Spleen (tissue), 7 donors: ENCODE measurements around the gene NIPBL.
"Not testable (repeated sequence)": the region's sequence is repeated elsewhere in the genome, so short reads cannot be mapped to it uniquely, and the experiment has no call there.

Source experiments
- POLR2A ChIP-seq, 3 donors: fragments of 450-650 bp; IDR thresholded peaks; one replicate each; pipeline ENCODE4 v1.5.1; 2017; ENCODE audit warnings: antibody characterized with exemption in 3 of 3, mild to moderate bottlenecking in 1 of 3
- TF ChIP-seq, protein P1 (sequence below), 11 experiments: fragments of 200-600 bp in 7 of 11; fragments of 450-650 bp in 4 of 11; sonication (generic) in 4 of 11; IDR thresholded peaks in 8 of 11; conservative IDR thresholded peaks in 3 of 11; 1 replicate in 7 of 11; 2 replicates in 4 of 11; pipeline versions ENCODE4 v1.4.0 to v1.8.0; 2016 to 2021; ENCODE audit warnings: antibody characterized with exemption in 11 of 11, inconsistent platforms in 4 of 11, mild to moderate bottlenecking in 1 of 11
- donor health status: DM: no; HTN: no; CAD: no; lungs with moderate emphysema.
- donor health status: DM: no; HTN: no; CAD: no.
- donor health status: DM: no; HTN: no; CAD: no.

DNA sequence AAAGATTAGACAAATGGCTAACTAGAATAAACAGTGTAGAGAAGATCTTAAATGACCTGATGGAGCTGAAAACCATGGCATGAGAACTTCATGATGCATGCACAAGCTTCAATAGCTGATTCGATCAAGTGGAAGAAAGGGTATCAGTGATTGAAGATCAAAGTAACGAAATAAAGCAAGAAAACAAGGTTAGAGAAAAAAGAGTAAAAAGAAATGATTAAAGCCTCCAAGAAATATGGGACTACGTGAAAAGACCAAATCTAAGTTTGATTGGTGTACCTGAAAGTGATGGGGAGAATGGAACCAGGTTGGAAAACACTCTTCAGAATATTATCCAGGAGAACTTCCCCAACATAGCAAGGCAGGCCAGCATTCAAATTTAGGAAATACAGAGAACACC is 28.0 kb upstream of the NIPBL start:
- TF ChIP-seq, protein P1, sequence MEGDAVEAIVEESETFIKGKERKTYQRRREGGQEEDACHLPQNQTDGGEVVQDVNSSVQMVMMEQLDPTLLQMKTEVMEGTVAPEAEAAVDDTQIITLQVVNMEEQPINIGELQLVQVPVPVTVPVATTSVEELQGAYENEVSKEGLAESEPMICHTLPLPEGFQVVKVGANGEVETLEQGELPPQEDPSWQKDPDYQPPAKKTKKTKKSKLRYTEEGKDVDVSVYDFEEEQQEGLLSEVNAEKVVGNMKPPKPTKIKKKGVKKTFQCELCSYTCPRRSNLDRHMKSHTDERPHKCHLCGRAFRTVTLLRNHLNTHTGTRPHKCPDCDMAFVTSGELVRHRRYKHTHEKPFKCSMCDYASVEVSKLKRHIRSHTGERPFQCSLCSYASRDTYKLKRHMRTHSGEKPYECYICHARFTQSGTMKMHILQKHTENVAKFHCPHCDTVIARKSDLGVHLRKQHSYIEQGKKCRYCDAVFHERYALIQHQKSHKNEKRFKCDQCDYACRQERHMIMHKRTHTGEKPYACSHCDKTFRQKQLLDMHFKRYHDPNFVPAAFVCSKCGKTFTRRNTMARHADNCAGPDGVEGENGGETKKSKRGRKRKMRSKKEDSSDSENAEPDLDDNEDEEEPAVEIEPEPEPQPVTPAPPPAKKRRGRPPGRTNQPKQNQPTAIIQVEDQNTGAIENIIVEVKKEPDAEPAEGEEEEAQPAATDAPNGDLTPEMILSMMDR (IDR thresholded peaks at IDR 0.05 in 8 of 11, conservative IDR thresholded peaks at IDR 0.05 in 3 of 11): not testable (repeated sequence)
- TF ChIP-seq POLR2A (IDR thresholded peaks at IDR 0.05): not testable (repeated sequence)
